H4 (cell line): ENCODE measurements around the gene PCDH12. TPM values are rescaled to one million over a fixed set of nuclear protein-coding genes. Genes with fewer than 3 reads are reported as not detected.

Experiments used
- DNase-seq: peaks from one replicate; pipeline ENCODE4 v3.0.0-alpha.2; 2015; ENCODE audit warnings: low spot score
- total RNA-seq: library from RNA; depleted of rRNA; stranded (reverse); fragments of >200 nt; shearing (Covaris generic); gene quantifications from 2 replicates; pipeline ENCODE4 v1.2.3, GENCODE V29; 2014; rRNA removed

PCDH12 gene
- not detected in 2 replicates for total RNA-seq

GRCh38 chr5:141958113-141958512 lies at the start of gene PCDH12:
PCDH12 (minus strand) TSS chr5:141958202; CDS start chr5:141957851, 351 bp downstream.
- no peak for DNase-seq

GRCh38 chr5:142007237-142007544 lies 49.2 kb upstream of the PCDH12 start:
- no peak for DNase-seq

- no peak for DNase-seq
Observed at GRCh38 chr5:142006363-142007236, 48.6 kb upstream of the PCDH12 start.

- no peak for DNase-seq
Observed at GRCh38 chr5:142003266-142003800, 45.3 kb upstream of the PCDH12 start.

GRCh38 chr5:142000704-142001484 lies 42.9 kb upstream of the PCDH12 start:
- no peak for DNase-seq

GRCh38 chr5:142000173-142000572 lies 42.2 kb upstream of the PCDH12 start:
- no peak for DNase-seq

GRCh38 chr5:141997358-141997960 lies 39.5 kb upstream of the PCDH12 start:
- DNase-seq, result no peak

GRCh38 chr5:141995656-141996055 lies 37.7 kb upstream of the PCDH12 start:
- no peak for DNase-seq

- DNase-seq, result no peak
Observed at GRCh38 chr5:141994511-141995136, 36.6 kb upstream of the PCDH12 start.

- DNase-seq, result peak; percentile 57
Observed at GRCh38 chr5:141992349-141992963, 34.5 kb upstream of the PCDH12 start.

- no peak for DNase-seq
Observed at GRCh38 chr5:141989720-141990119, 31.7 kb upstream of the PCDH12 start.

GRCh38 chr5:141986072-141986471 lies 28.1 kb upstream of the PCDH12 start:
- DNase-seq, result no peak

GRCh38 chr5:141982626-141983025 lies 24.6 kb upstream of the PCDH12 start:
- DNase-seq, result no peak

- DNase-seq, result no peak
Observed at GRCh38 chr5:141978389-141978788, 20.4 kb upstream of the PCDH12 start.

GRCh38 chr5:141976176-141976575 lies 18.2 kb upstream of the PCDH12 start:
- no peak for DNase-seq

GRCh38 chr5:141973871-141974595 lies 16.0 kb upstream of the PCDH12 start:
- DNase-seq, result peak; percentile 22

- DNase-seq, result peak; percentile 39
Observed at GRCh38 chr5:141969783-141970771, 12.1 kb upstream of the PCDH12 start.

GRCh38 chr5:141968914-141969608 lies 11.1 kb upstream of the PCDH12 start, which contains the start of gene RNF14:
RNF14 (plus strand) TSS chr5:141969105; CDS start chr5:141973589, 4,484 bp downstream.
- DNase-seq, result peak; percentile 91

- DNase-seq, result no peak
Observed at GRCh38 chr5:141966963-141967333, 8.9 kb upstream of the PCDH12 start.
